Measurements from ENCODE around the gene PFKL.

The PFKL gene

GRCh38 chr21:44260791-44261631 lies 38.8 kb upstream of the PFKL start:
- no peak for DNase-seq (ENCODE audit: low read depth)
- H3K4me3 ChIP-seq (ENCODE audit: low read length): no peak overlapping the region
- TF ChIP-seq CTCF (conservative IDR thresholded peaks at IDR 0.05; ENCODE audit: low read length): no peak

- no peak for TF ChIP-seq CTCF (conservative IDR thresholded peaks at IDR 0.05; ENCODE audit: low read length)
- H3K4me3 ChIP-seq (ENCODE audit: low read length): no peak within 1 kb of the TSS
- no peak for DNase-seq (ENCODE audit: low read depth)
Measured at GRCh38 chr21:44261675-44262295, 38.1 kb upstream of the PFKL start, which contains the start of gene DNMT3L. DNMT3L (minus strand) TSS chr21:44261897; CDS start chr21:44261259, 638 bp downstream.

GRCh38 chr21:44262338-44263056 lies 37.4 kb upstream of the PFKL start:
- no peak for DNase-seq (ENCODE audit: low read depth)
- no peak overlapping the region for H3K4me3 ChIP-seq (ENCODE audit: low read length)
- no peak for TF ChIP-seq CTCF (conservative IDR thresholded peaks at IDR 0.05; ENCODE audit: low read length)

GRCh38 chr21:44263221-44263760 lies 36.6 kb upstream of the PFKL start:
- TF ChIP-seq CTCF (conservative IDR thresholded peaks at IDR 0.05; ENCODE audit: low read length): no peak
- no peak for DNase-seq (ENCODE audit: low read depth)
- H3K4me3 ChIP-seq (ENCODE audit: low read length): no peak overlapping the region

GRCh38 chr21:44263768-44264167 lies 36.1 kb upstream of the PFKL start:
- TF ChIP-seq CTCF (conservative IDR thresholded peaks at IDR 0.05; ENCODE audit: low read length): no peak
- no peak overlapping the region for H3K4me3 ChIP-seq (ENCODE audit: low read length)
- no peak for DNase-seq (ENCODE audit: low read depth)

- no peak for TF ChIP-seq CTCF (conservative IDR thresholded peaks at IDR 0.05; ENCODE audit: low read length)
Measured at GRCh38 chr21:44265734-44266270, 34.1 kb upstream of the PFKL start.

More at GRCh38 chr21:44265734-44266270, 34.1 kb upstream of the PFKL start:
- H3K4me3 ChIP-seq (ENCODE audit: low read length): no peak overlapping the region
- DNase-seq (ENCODE audit: low read depth): no peak

All from AG10803 (cell line).